Uterus (tissue), 4 donors: ENCODE measurements around the gene TGFBR3L. TPM values are rescaled to one million over a fixed set of nuclear protein-coding genes. Genes with fewer than 3 reads are reported as not detected.

Experiments used
- DNase-seq, 2 donors: peaks; one replicate each; pipeline ENCODE4 v3.0.0-alpha.2; 2019 to 2020
- H3K27ac ChIP-seq, 2 donors: fragments of 200-600 bp; sonication (generic); 1 replicate in 1 of 2; 2 replicates in 1 of 2; pipeline ENCODE4 v1.5.1; 2016 to 2018
- H3K27me3 ChIP-seq, 2 donors: fragments of 200-600 bp; sonication (generic); one replicate each; pipeline ENCODE4 v1.5.1; 2018 to 2019; ENCODE audit warnings: control low read depth in 1 of 2
- H3K36me3 ChIP-seq, 2 donors: fragments of 200-600 bp; sonication (generic); one replicate each; pipeline ENCODE4 v1.5.1; 2019; ENCODE audit warnings: control low read depth in 1 of 2
- H3K4me1 ChIP-seq, 2 donors: fragments of 200-600 bp; sonication (generic); one replicate each; pipeline ENCODE4 v1.5.1; 2018 to 2019; ENCODE audit warnings: control low read depth in 1 of 2
- H3K4me3 ChIP-seq, 2 donors: fragments of 200-600 bp; sonication (generic); 1 replicate in 1 of 2; 2 replicates in 1 of 2; pipeline ENCODE4 v1.5.1; 2018 to 2019; ENCODE audit warnings: mild to moderate bottlenecking in 1 of 2
- H3K9me3 ChIP-seq, 2 donors: fragments of 200-600 bp; sonication (generic); one replicate each; pipeline ENCODE4 v1.5.1; 2019; ENCODE audit warnings: control low read depth in 1 of 2
- CTCF ChIP-seq, 4 experiments: fragments of 200-600 bp in 2 of 4; fragments of 450-650 bp in 2 of 4; sonication (generic) in 2 of 4; IDR thresholded peaks; one replicate each; pipeline ENCODE4 v1.5.1; 2016 to 2019; ENCODE audit warnings: antibody characterized with exemption in 4 of 4, mild to moderate bottlenecking in 2 of 4, moderate library complexity in 1 of 4
- POLR2A ChIP-seq, 2 donors: fragments of 450-650 bp; IDR thresholded peaks; one replicate each; pipeline ENCODE4 v1.6.1; 2016; ENCODE audit warnings: antibody characterized with exemption in 2 of 2, mild to moderate bottlenecking in 1 of 2, moderate library complexity in 1 of 2
- intact Hi-C: fragments of 100-400 bp; cut with DNase I; formaldehyde crosslinking; loops from one replicate; pipeline ENCODE4 v1.15.1; 2023; ENCODE audit warnings: low total_unique reads
- total RNA-seq, 4 donors: library from RNA; depleted of rRNA in 3 of 4; stranded (reverse); fragments of >200 nt in 3 of 4; gene quantifications; one replicate each; pipeline versions ENCODE4 v1.1.0 to v1.2.4, GENCODE V29; 2014 to 2023
- donor health status: DM: yes; HTN: yes; CAD: no.

Gene TGFBR3L
- total RNA-seq, 4 donors from 2014 or later: 5.2 TPM; not detected in 3

- DNase-seq: no peak
- intact Hi-C loops: loop anchor here (5.0 kb wide), 1 partner anchor 59 kb away; no protein-coding TSS in a partner anchor
- peak overlapping the region; percentile 64 to 98 for H3K4me3 ChIP-seq
- H3K27me3 ChIP-seq: no peaks in the 10 kb centered on the region
- TF ChIP-seq CTCF (IDR thresholded peaks at IDR 0.05): no peak
- TF ChIP-seq POLR2A (IDR thresholded peaks at IDR 0.05): no peak
- peaks cover 9 to 10% of the 10 kb centered on the region in 2 donors for H3K4me1 ChIP-seq
- H3K27ac ChIP-seq: peak overlapping the region; percentile 97 to 98
- no peaks in the 10 kb centered on the region for H3K36me3 ChIP-seq
- no peaks in the 10 kb centered on the region for H3K9me3 ChIP-seq
Observed at GRCh38 chr19:7942981-7943443, 28.4 kb downstream of the TGFBR3L start.

GRCh38 chr19:7943444-7944176 is 29.0 kb downstream of the TGFBR3L start, which contains the start of gene TIMM44:
Gene TIMM44 (minus strand): TSS chr19:7943666. CDS start chr19:7943651, 15 bp downstream.
- Histone ChIP-seq H3K9me3 (no peaks in the 10 kb centered on the region), H3K4me1 (peaks cover 9 to 10% of the 10 kb centered on the region in 2 donors), H3K27ac (peak within 1 kb of the TSS; percentile 97 to 98), H3K36me3 (no peaks in the 10 kb centered on the region), H3K4me3 (peak within 1 kb of the TSS; percentile 64 to 98), H3K27me3 (no peaks in the 10 kb centered on the region)
- DNase-seq: peak; percentile 99
- TF ChIP-seq CTCF (IDR thresholded peaks at IDR 0.05): peak in 1 of 4 experiments; percentile 8
- TF ChIP-seq POLR2A (IDR thresholded peaks at IDR 0.05): peak; percentile 51 to 65
- intact Hi-C loops: loop anchor here (5.0 kb wide), 1 partner anchor 59 kb away; no protein-coding TSS in a partner anchor

GRCh38 chr19:7944177-7944761 is 29.6 kb downstream of the TGFBR3L start:
- peak; percentile 82 to 90 for DNase-seq

GRCh38 chr19:7947939-7948338 is 33.3 kb downstream of the TGFBR3L start:
- intact Hi-C loops: no loop called here
- Histone ChIP-seq H3K4me3 (no peak overlapping the region), H3K27ac (no peak overlapping the region), H3K36me3 (no peaks in the 10 kb centered on the region), H3K9me3 (no peaks in the 10 kb centered on the region), H3K27me3 (no peaks in the 10 kb centered on the region), H3K4me1 (no peaks in the 10 kb centered on the region)
- TF ChIP-seq POLR2A (IDR thresholded peaks at IDR 0.05) (no peak), CTCF (IDR thresholded peaks at IDR 0.05) (no peak)
- DNase-seq: no peak

More at GRCh38 chr19:7944177-7944761, 29.6 kb downstream of the TGFBR3L start:
- H3K27me3 ChIP-seq: no peaks in the 10 kb centered on the region
- H3K4me3 ChIP-seq: peak overlapping the region; percentile 55 to 98
- TF ChIP-seq POLR2A (IDR thresholded peaks at IDR 0.05) (no peak), CTCF (IDR thresholded peaks at IDR 0.05) (peak; percentile 75 to 88 (median 82))
- H3K4me1 ChIP-seq: peaks cover 9 to 10% of the 10 kb centered on the region in 2 donors
- H3K27ac ChIP-seq: peak overlapping the region; percentile 72 to 88
- H3K36me3 ChIP-seq: no peaks in the 10 kb centered on the region
- H3K9me3 ChIP-seq: no peaks in the 10 kb centered on the region
- intact Hi-C loops: loop anchor here (5.0 kb wide), 1 partner anchor 58 kb away; no protein-coding TSS in a partner anchor

- Histone ChIP-seq H3K4me1 (no peaks in the 10 kb centered on the region), H3K4me3 (no peak overlapping the region), H3K27me3 (no peaks in the 10 kb centered on the region), H3K9me3 (no peaks in the 10 kb centered on the region), H3K36me3 (no peaks in the 10 kb centered on the region), H3K27ac (no peak overlapping the region)
- intact Hi-C loops: no loop called here
- no peak for DNase-seq
- TF ChIP-seq POLR2A (IDR thresholded peaks at IDR 0.05) (no peak), CTCF (IDR thresholded peaks at IDR 0.05) (no peak)
Observed at GRCh38 chr19:7953060-7953459, 38.4 kb downstream of the TGFBR3L start.
